HepG2 (cell line): ENCODE data around the gene OGA. TPM values are rescaled to one million over a fixed set of nuclear protein-coding genes. Genes with fewer than 3 reads are reported as not detected.
A peak's percentile ranks its signal among the peaks of the same experiment; 100 is the strongest.

Experiments
- CBX5 ChIP-seq: sonication (generic); formaldehyde crosslinking; IDR thresholded peaks from 2 replicates; pipeline ENCODE4 v1.4.0; 2020; ENCODE audit warnings: missing genetic modification reagents, borderline replicate concordance
- HIVEP1 ChIP-seq: sonication (generic); formaldehyde crosslinking; IDR thresholded peaks from 2 replicates; pipeline ENCODE4 v1.4.0; 2020; ENCODE audit warnings: mild to moderate bottlenecking, missing genetic modification reagents
- HOXD1 ChIP-seq: sonication (generic); formaldehyde crosslinking; IDR thresholded peaks from 2 replicates; pipeline ENCODE4 v1.5.0; 2020; ENCODE audit warnings: missing genetic modification reagents
- MTF1 ChIP-seq: sonication (generic); formaldehyde crosslinking; IDR thresholded peaks from 2 replicates; pipeline ENCODE4 v1.5.0; 2020; ENCODE audit warnings: missing genetic modification reagents
- NR2F6 ChIP-seq, 2 experiments: IDR thresholded peaks; 2 replicates each; pipeline ENCODE4 v1.6.1; 2016; ENCODE audit warnings: antibody characterized with exemption in 1 of 2, mild to moderate bottlenecking in 1 of 2
- PRMT3 ChIP-seq: sonication (generic); formaldehyde crosslinking; IDR thresholded peaks from 2 replicates; pipeline ENCODE4 v1.8.1; 2022; ENCODE audit warnings: low read depth, mild to moderate bottlenecking, moderate library complexity, missing genetic modification reagents, borderline replicate concordance
- PRPF4 ChIP-seq: fragments of 200-400 bp; formaldehyde crosslinking; IDR thresholded peaks from 2 replicates; pipeline ENCODE4 v1.6.1; 2016; ENCODE audit warnings: low read length, low read depth; ENCODE audit not compliant: poor library complexity, severe bottlenecking
- RAD51 ChIP-seq: fragments of 450-650 bp; IDR thresholded peaks from 2 replicates; pipeline ENCODE4 v1.6.1; 2016; ENCODE audit warnings: borderline replicate concordance
- SRSF1 ChIP-seq: fragments of 200-400 bp; formaldehyde crosslinking; optimal IDR thresholded peaks from 2 replicates; pipeline ENCODE3; 2017; ENCODE audit warnings: mild to moderate bottlenecking, low read depth, low read length, moderate library complexity
- TBX2 ChIP-seq: sonication (generic); formaldehyde crosslinking; IDR thresholded peaks from 2 replicates; pipeline ENCODE4 v1.5.0; 2020; ENCODE audit warnings: missing genetic modification reagents, mild to moderate bottlenecking, borderline replicate concordance
- ZFYVE20 ChIP-seq: sonication (generic); formaldehyde crosslinking; IDR thresholded peaks from 2 replicates; pipeline ENCODE4 v1.8.0; 2023; ENCODE audit warnings: low read depth, mild to moderate bottlenecking, moderate library complexity, missing genetic modification reagents, borderline replicate concordance
- ZNF879 ChIP-seq: sonication (generic); formaldehyde crosslinking; IDR thresholded peaks from 2 replicates; pipeline ENCODE4 v1.8.1; 2023; ENCODE audit warnings: missing genetic modification reagents
- polyA plus RNA-seq, 8 experiments: library from polyadenylated mRNA; depleted of rRNA in 3 of 8; stranded (reverse) in 7 of 8; unstranded in 1 of 8; fragments of >200 nt; fragmentation: Illumina TruSeq in 4 of 8; extraction: Trizol in 4 of 8; gene quantifications; 2 replicates each; pipeline versions ENCODE4 v1.2.1 to v1.2.3, GENCODE V29; 2011 to 2016; ENCODE audit warnings: low read depth in 4 of 8, missing spikeins in 1 of 8, mixed read lengths in 1 of 8; ENCODE audit not compliant: insufficient read depth in 1 of 8
- total RNA-seq, 5 experiments: library from RNA; depleted of rRNA; stranded (reverse); fragments of >200 nt; fragmentation: Illumina TruSeq; extraction: Trizol; gene quantifications; 2 replicates each; pipeline ENCODE4 v1.2.3, GENCODE V29; 2016; ENCODE audit warnings: low read depth in 1 of 5
- TF ChIP-seq, protein P1 (sequence below): sonication (generic); formaldehyde crosslinking; IDR thresholded peaks from 2 replicates; pipeline ENCODE4 v1.5.0; 2020; ENCODE audit warnings: mild to moderate bottlenecking, missing genetic modification reagents
- TF ChIP-seq, protein P2 (sequence below): sonication (generic); formaldehyde crosslinking; IDR thresholded peaks from 2 replicates; pipeline ENCODE4 v1.8.0; 2022; ENCODE audit warnings: low read depth, missing genetic modification reagents
- TF ChIP-seq, protein P3 (sequence below): sonication (generic); formaldehyde crosslinking; IDR thresholded peaks from 2 replicates; pipeline ENCODE4 v1.8.0; 2022; ENCODE audit warnings: missing genetic modification reagents, mild to moderate bottlenecking, moderate library complexity, borderline replicate concordance
- TF ChIP-seq, protein P4 (sequence below): sonication (generic); formaldehyde crosslinking; IDR thresholded peaks from 2 replicates; pipeline ENCODE4 v1.4.0; 2020; ENCODE audit warnings: missing genetic modification reagents
- TF ChIP-seq, protein P5 (sequence below): sonication (generic); formaldehyde crosslinking; IDR thresholded peaks from 2 replicates; pipeline ENCODE4 v1.4.0; 2020; ENCODE audit warnings: mild to moderate bottlenecking, missing genetic modification reagents

OGA gene
- total and polyA plus RNA-seq, 2 of the 13 experiments (the other 11 are each of a cell fraction or from before 2014, with no cell fraction given) = 33.2 to 39.8 TPM

DNA sequence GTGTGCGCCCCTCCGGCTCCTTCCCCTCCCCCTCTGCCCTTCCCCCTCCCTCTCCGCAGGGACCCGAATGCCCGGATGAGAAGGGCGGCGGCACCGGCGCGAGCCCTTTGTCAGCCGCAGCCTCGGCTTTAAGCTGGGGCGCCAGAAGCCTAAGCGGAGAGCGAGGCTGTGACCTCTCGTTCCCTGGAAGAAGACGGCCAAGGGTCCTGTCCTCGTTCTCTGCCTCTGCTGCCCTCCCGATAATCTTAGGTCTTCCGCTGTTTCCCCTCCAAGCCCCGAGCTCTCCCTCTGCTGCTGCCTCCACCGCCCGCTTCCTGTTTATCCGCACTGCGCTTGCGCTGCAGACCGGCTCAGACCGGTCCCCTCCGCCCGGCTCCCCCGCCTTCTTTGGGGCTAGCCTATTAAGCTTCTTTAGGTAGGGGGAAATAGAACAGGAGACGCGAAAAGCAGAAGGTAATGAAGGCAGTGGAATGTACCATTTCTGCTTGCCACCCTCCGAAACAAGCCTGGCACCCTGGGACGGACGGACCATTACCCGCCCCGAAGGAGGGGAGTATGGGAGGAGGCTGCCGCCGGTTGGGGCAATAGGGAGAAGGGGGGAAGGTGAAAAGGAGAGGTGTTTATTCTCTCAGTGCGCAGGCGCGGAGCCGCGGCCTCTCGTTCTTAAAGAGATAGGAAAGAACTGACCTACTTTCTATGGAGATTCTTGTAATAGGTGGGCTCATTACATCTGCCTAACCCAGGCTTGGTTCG lies at the start of gene OGA (continued):
- TF ChIP-seq PRMT3 (CRISPR knock-in tag) (no peak), PRPF4 (peak; percentile 99), HIVEP1 (no peak), CBX5 (CRISPR knock-in tag) (0 out of 2 replicates have a peak, but pooled peaks have one; percentile 4), MTF1 (CRISPR knock-in tag) (no peak), ZFYVE20 (CRISPR knock-in tag) (no peak), RAD51 (no peak), TBX2 (CRISPR knock-in tag) (peak; percentile 83), SRSF1 (peak; percentile 66), HOXD1 (CRISPR knock-in tag) (peak; percentile 20; the same call in 1 of the 2 replicates), ZNF879 (no peak), NR2F6 (IDR thresholded peaks at IDR 0.05) (no peak), NR2F6 (CRISPR knock-in tag; IDR thresholded peaks at IDR 0.05) (peak; percentile 37; the same call in 1 of the 2 replicates)
- TF ChIP-seq, protein P1, sequence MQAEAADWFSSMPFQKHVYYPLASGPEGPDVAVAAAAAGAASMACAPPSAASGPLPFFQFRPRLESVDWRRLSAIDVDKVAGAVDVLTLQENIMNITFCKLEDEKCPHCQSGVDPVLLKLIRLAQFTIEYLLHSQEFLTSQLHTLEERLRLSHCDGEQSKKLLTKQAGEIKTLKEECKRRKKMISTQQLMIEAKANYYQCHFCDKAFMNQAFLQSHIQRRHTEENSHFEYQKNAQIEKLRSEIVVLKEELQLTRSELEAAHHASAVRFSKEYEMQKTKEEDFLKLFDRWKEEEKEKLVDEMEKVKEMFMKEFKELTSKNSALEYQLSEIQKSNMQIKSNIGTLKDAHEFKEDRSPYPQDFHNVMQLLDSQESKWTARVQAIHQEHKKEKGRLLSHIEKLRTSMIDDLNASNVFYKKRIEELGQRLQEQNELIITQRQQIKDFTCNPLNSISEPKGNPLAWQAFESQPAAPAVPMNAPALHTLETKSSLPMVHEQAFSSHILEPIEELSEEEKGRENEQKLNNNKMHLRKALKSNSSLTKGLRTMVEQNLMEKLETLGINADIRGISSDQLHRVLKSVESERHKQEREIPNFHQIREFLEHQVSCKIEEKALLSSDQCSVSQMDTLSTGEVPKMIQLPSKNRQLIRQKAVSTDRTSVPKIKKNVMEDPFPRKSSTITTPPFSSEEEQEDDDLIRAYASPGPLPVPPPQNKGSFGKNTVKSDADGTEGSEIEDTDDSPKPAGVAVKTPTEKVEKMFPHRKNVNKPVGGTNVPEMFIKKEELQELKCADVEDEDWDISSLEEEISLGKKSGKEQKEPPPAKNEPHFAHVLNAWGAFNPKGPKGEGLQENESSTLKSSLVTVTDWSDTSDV (CRISPR knock-in tag) = no peak
- TF ChIP-seq, protein P2, sequence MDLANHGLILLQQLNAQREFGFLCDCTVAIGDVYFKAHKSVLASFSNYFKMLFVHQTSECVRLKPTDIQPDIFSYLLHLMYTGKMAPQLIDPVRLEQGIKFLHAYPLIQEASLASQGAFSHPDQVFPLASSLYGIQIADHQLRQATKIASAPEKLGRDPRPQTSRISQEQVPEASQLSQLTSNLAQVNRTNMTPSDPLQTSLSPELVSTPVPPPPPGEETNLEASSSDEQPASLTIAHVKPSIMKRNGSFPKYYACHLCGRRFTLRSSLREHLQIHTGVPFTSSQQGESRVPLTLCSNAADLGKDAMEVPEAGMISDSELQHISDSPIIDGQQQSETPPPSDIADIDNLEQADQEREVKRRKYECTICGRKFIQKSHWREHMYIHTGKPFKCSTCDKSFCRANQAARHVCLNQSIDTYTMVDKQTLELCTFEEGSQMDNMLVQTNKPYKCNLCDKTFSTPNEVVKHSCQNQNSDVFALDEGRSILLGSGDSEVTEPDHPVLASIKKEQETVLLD (CRISPR knock-in tag) = no peak
- TF ChIP-seq, protein P3, sequence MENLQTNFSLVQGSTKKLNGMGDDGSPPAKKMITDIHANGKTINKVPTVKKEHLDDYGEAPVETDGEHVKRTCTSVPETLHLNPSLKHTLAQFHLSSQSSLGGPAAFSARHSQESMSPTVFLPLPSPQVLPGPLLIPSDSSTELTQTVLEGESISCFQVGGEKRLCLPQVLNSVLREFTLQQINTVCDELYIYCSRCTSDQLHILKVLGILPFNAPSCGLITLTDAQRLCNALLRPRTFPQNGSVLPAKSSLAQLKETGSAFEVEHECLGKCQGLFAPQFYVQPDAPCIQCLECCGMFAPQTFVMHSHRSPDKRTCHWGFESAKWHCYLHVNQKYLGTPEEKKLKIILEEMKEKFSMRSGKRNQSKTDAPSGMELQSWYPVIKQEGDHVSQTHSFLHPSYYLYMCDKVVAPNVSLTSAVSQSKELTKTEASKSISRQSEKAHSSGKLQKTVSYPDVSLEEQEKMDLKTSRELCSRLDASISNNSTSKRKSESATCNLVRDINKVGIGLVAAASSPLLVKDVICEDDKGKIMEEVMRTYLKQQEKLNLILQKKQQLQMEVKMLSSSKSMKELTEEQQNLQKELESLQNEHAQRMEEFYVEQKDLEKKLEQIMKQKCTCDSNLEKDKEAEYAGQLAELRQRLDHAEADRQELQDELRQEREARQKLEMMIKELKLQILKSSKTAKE (CRISPR knock-in tag) = no peak
- TF ChIP-seq, protein P4, sequence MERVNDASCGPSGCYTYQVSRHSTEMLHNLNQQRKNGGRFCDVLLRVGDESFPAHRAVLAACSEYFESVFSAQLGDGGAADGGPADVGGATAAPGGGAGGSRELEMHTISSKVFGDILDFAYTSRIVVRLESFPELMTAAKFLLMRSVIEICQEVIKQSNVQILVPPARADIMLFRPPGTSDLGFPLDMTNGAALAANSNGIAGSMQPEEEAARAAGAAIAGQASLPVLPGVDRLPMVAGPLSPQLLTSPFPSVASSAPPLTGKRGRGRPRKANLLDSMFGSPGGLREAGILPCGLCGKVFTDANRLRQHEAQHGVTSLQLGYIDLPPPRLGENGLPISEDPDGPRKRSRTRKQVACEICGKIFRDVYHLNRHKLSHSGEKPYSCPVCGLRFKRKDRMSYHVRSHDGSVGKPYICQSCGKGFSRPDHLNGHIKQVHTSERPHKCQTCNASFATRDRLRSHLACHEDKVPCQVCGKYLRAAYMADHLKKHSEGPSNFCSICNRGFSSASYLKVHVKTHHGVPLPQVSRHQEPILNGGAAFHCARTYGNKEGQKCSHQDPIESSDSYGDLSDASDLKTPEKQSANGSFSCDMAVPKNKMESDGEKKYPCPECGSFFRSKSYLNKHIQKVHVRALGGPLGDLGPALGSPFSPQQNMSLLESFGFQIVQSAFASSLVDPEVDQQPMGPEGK (CRISPR knock-in tag) = peak; percentile 72
- TF ChIP-seq, protein P5, sequence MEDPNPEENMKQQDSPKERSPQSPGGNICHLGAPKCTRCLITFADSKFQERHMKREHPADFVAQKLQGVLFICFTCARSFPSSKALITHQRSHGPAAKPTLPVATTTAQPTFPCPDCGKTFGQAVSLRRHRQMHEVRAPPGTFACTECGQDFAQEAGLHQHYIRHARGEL = no peak
